Measurements from ENCODE around the gene RND2. TPM values are rescaled to one million over a fixed set of nuclear protein-coding genes. Genes with fewer than 3 reads are reported as not detected.

Gene RND2
- total and polyA plus RNA-seq, 8 donors: 0.73 to 2.0 (median 1.7) TPM

- Histone ChIP-seq H3K27me3 (no peaks in the 10 kb centered on the region), H3K4me3 (no peak overlapping the region), H3K27ac (peak overlapping the region in 1 of 2 donors; percentile 88), H3K9me3 (no peaks in the 10 kb centered on the region), H3K4me1 (peaks cover 14 to 84% of the 10 kb centered on the region in 2 donors), H3K36me3 (peaks cover 0 to 45% of the 10 kb centered on the region in 2 donors)
- DNase-seq (no peak), ATAC-seq (no peak)
- intact Hi-C loops (cut with DNase I): no loop called here
- no peak for TF ChIP-seq CTCF (IDR thresholded peaks at IDR 0.05)
Measured at GRCh38 chr17:43018932-43019331, 6.1 kb upstream of the RND2 start.

- no peak for TF ChIP-seq CTCF (IDR thresholded peaks at IDR 0.05)
- Histone ChIP-seq H3K36me3 (peaks cover 0 to 41% of the 10 kb centered on the region in 2 donors), H3K4me3 (peak overlapping the region in 1 of 2 donors; percentile 100), H3K9me3 (no peaks in the 10 kb centered on the region), H3K4me1 (peaks cover 14 to 84% of the 10 kb centered on the region in 2 donors), H3K27ac (peak overlapping the region; percentile 15 to 88), H3K27me3 (no peaks in the 10 kb centered on the region)
- intact Hi-C loops (cut with DNase I): no loop called here
- no peak for DNase-seq
- no peak for ATAC-seq
Measured at GRCh38 chr17:43019418-43019817, 5.6 kb upstream of the RND2 start.

- DNase-seq (no peak), ATAC-seq (no peak)
- Histone ChIP-seq H3K27me3 (no peaks in the 10 kb centered on the region), H3K4me1 (peaks cover 14 to 82% of the 10 kb centered on the region in 2 donors), H3K27ac (peak overlapping the region; percentile 88 to 90), H3K4me3 (peak overlapping the region in 1 of 2 donors; percentile 100), H3K9me3 (no peaks in the 10 kb centered on the region), H3K36me3 (peaks cover 0 to 34% of the 10 kb centered on the region in 2 donors)
- TF ChIP-seq CTCF (IDR thresholded peaks at IDR 0.05): no peak
- intact Hi-C loops (cut with DNase I): loop anchor here in 1 of 2 donors (10.0 kb wide), 1 partner anchor 295 kb away; no protein-coding TSS in a partner anchor
Measured at GRCh38 chr17:43020030-43020621, 4.9 kb upstream of the RND2 start.

- no peak for TF ChIP-seq CTCF (IDR thresholded peaks at IDR 0.05)
- intact Hi-C loops (cut with DNase I): loop anchor here in 1 of 2 donors (10.0 kb wide), 1 partner anchor 294 kb away; no protein-coding TSS in a partner anchor
- Histone ChIP-seq H3K4me1 (peaks cover 14 to 73% of the 10 kb centered on the region in 2 donors), H3K36me3 (peaks cover 0 to 24% of the 10 kb centered on the region in 2 donors), H3K27ac (peak overlapping the region; percentile 88 to 90), H3K27me3 (no peaks in the 10 kb centered on the region), H3K9me3 (no peaks in the 10 kb centered on the region), H3K4me3 (peak overlapping the region; percentile 100)
- DNase-seq (peak in 3 of 4 donors; percentile 55 to 86 (median 85)), ATAC-seq (peak; percentile 37)
Measured at GRCh38 chr17:43020789-43021740, 4.0 kb upstream of the RND2 start.
